CD8-positive, alpha-beta memory T cell (primary cell): ENCODE results near the gene PRR29. TPM values are rescaled to one million over a fixed set of nuclear protein-coding genes. Genes with fewer than 3 reads are reported as not detected.

Experiments used
- polyA plus RNA-seq: library from polyadenylated mRNA; unstranded; fragments of 300-500 nt; fragmentation: Illumina TruSeq; gene quantifications from one replicate; pipeline ENCODE4 v1.2.3, GENCODE V29; 2021
- total RNA-seq, 2 experiments: library from RNA; stranded (reverse); gene quantifications; one replicate each; pipeline ENCODE4 v1.2.3, GENCODE V29; 2021

Gene PRR29
- total and polyA plus RNA-seq, 3 experiments from 2014 or later: 0.24 to 4.1 (median 0.51) TPM

Other genes starting within 250 kb of the PRR29 start
- 10 to 100 TPM; 93.0 to 94.5 TPM for gene CCDC47, start 224.8 kb upstream of the PRR29 start, total RNA-seq
- gene CCDC47, start 224.8 kb upstream of the PRR29 start, polyA plus RNA-seq: 49.6 TPM
- 100 to 1,000 TPM; 103 to 122 TPM for gene DDX42, start 224.2 kb upstream of the PRR29 start, total RNA-seq
- 16.9 TPM for gene DDX42, start 224.2 kb upstream of the PRR29 start, polyA plus RNA-seq
- 100 to 1,000 TPM; 208 to 212 TPM for gene PSMC5, start 170.9 kb upstream of the PRR29 start, total RNA-seq
- gene PSMC5, start 170.9 kb upstream of the PRR29 start, polyA plus RNA-seq: 201 TPM
- 100 to 1,000 TPM in 1 of 2 experiments, 10 to 100 TPM in 1; 98.1 to 102 TPM for gene FTSJ3, start 170.7 kb upstream of the PRR29 start, total RNA-seq
- gene FTSJ3, start 170.7 kb upstream of the PRR29 start, polyA plus RNA-seq: 34.8 TPM
- gene SMARCD2, start 155.7 kb upstream of the PRR29 start, total RNA-seq: 100 to 1,000 TPM in 1 of 2 experiments, 10 to 100 TPM in 1; 96.8 to 107 TPM
- 121 TPM for gene SMARCD2, start 155.7 kb upstream of the PRR29 start, polyA plus RNA-seq
- gene CSH2, start 124.7 kb upstream of the PRR29 start, total RNA-seq: not detected
- gene CSH2, start 124.7 kb upstream of the PRR29 start, polyA plus RNA-seq: not detected
- not detected for gene GH2, start 116.4 kb upstream of the PRR29 start, total RNA-seq
- gene GH2, start 116.4 kb upstream of the PRR29 start, polyA plus RNA-seq: not detected
- gene CSH1, start 101.8 kb upstream of the PRR29 start, total RNA-seq: not detected
- gene CSH1, start 101.8 kb upstream of the PRR29 start, polyA plus RNA-seq: not detected
- gene CSHL1, start 87.1 kb upstream of the PRR29 start, total RNA-seq: not detected
- not detected for gene CSHL1, start 87.1 kb upstream of the PRR29 start, polyA plus RNA-seq
- gene GH1, start 79.5 kb upstream of the PRR29 start, total RNA-seq: not detected
- not detected for gene GH1, start 79.5 kb upstream of the PRR29 start, polyA plus RNA-seq
- gene CD79B, start 66.0 kb upstream of the PRR29 start, total RNA-seq: 10 to 100 TPM; 18.1 to 22.2 TPM
- 36.9 TPM for gene CD79B, start 66.0 kb upstream of the PRR29 start, polyA plus RNA-seq
- gene SCN4A, start 25.4 kb upstream of the PRR29 start, total RNA-seq: under 1 TPM; 0.04 TPM
- not detected for gene SCN4A, start 25.4 kb upstream of the PRR29 start, polyA plus RNA-seq
- 10 to 100 TPM; 77.4 to 80.7 TPM for gene ICAM2, start 22.3 kb downstream of the PRR29 start, total RNA-seq
- gene ICAM2, start 22.3 kb downstream of the PRR29 start, polyA plus RNA-seq: 301 TPM
- 10 to 100 TPM; 24.7 to 25.5 TPM for gene ERN1, start 131.8 kb downstream of the PRR29 start, total RNA-seq
- gene ERN1, start 131.8 kb downstream of the PRR29 start, polyA plus RNA-seq: 92.1 TPM